Heart left ventricle (tissue), 16 donors: ENCODE results near the gene ADGRD2. TPM values are rescaled to one million over a fixed set of nuclear protein-coding genes. Genes with fewer than 3 reads are reported as not detected.

Experiments used
- ATAC-seq, 4 donors: fragments of 200-7000 bp; cut with Tn5 transposase; one replicate each; pipeline ENCODE4 v1.9.1; 2020 to 2022; ENCODE audit warnings: moderate library complexity in 4 of 4, mild to moderate bottlenecking in 3 of 4, moderate number of reproducible peaks in 1 of 4
- DNase-seq, 5 donors: peaks; one replicate each; pipeline ENCODE4 v3.0.0-alpha.2; 2020
- H3K27ac ChIP-seq, 12 donors: fragments of 200-600 bp; sonication (generic) in 4 of 12; one replicate each; pipeline versions ENCODE4 v1.5.0 to v1.8.0; 2016 to 2022; ENCODE audit warnings: mild to moderate bottlenecking in 2 of 12
- H3K27me3 ChIP-seq, 9 donors: fragments of 200-600 bp; sonication (generic) in 2 of 9; one replicate each; pipeline versions ENCODE4 v1.5.1 to v1.8.0; 2016 to 2022; ENCODE audit warnings: mild to moderate bottlenecking in 3 of 9
- H3K36me3 ChIP-seq, 9 donors: fragments of 200-600 bp; sonication (generic) in 2 of 9; one replicate each; pipeline versions ENCODE4 v1.5.0 to v1.8.0; 2018 to 2022; ENCODE audit warnings: mild to moderate bottlenecking in 2 of 9
- H3K4me1 ChIP-seq, 12 donors: fragments of 200-600 bp; sonication (generic) in 4 of 12; one replicate each; pipeline versions ENCODE4 v1.5.0 to v1.8.0; 2016 to 2022; ENCODE audit warnings: mild to moderate bottlenecking in 3 of 12
- H3K4me3 ChIP-seq, 12 donors: fragments of 200-600 bp; sonication (generic) in 4 of 12; one replicate each; pipeline versions ENCODE4 v1.5.0 to v1.8.0; 2017 to 2022; ENCODE audit warnings: mild to moderate bottlenecking in 9 of 12, moderate library complexity in 4 of 12
- H3K9me3 ChIP-seq, 12 donors: fragments of 200-600 bp; sonication (generic) in 4 of 12; one replicate each; pipeline versions ENCODE4 v1.5.0 to v1.8.0; 2016 to 2022; ENCODE audit warnings: mild to moderate bottlenecking in 1 of 12
- CTCF ChIP-seq, 12 donors: fragments of 200-600 bp; sonication (generic) in 4 of 12; IDR thresholded peaks; one replicate each; pipeline versions ENCODE4 v1.5.0 to v1.8.0; 2018 to 2022; ENCODE audit warnings: antibody characterized with exemption in 12 of 12, mild to moderate bottlenecking in 5 of 12
- POLR2A ChIP-seq, 2 donors: fragments of 450-650 bp; IDR thresholded peaks; one replicate each; pipeline ENCODE4 v1.6.1; 2017; ENCODE audit warnings: antibody characterized with exemption in 2 of 2, mild to moderate bottlenecking in 2 of 2, moderate library complexity in 2 of 2
- WGBS, 4 donors: extraction: QIAGEN DNeasy Blood & Tissue Kit in 2 of 4; methylation state at CpG; one replicate each; pipeline versions ENCODE4 v1.1.5 to v1.1.7; 2013 to 2018; 5-methylcytosine and 5-hydroxymethylcytosine counted together
- intact Hi-C, 10 donors: fragments of 100-400 bp; cut with DNase I; formaldehyde crosslinking; loops; one replicate each; pipeline versions ENCODE4 v1.11.1 to v1.14.2; 2022
- polyA plus RNA-seq, 2 donors: library from polyadenylated mRNA; stranded (reverse); fragments of 200-250 nt; gene quantifications; one replicate each; pipeline ENCODE4 v1.2.3, GENCODE V29; 2013
- total RNA-seq, 9 donors: library from RNA; depleted of rRNA in 2 of 9; stranded (reverse); fragments of >200 nt in 2 of 9; fragmentation: NEBNext Ultra II Directional in 3 of 9; extraction: Animal tissue kit (Norgen Biotek cat#: 25700) in 3 of 9; gene quantifications; one replicate each; pipeline versions ENCODE4 v1.1.0 to v1.2.4, GENCODE V29; 2016 to 2023
- donor health status: ischemic (EF 13 %, LVEDD 7.1; RV severe dilation, severe dysfunction).
- donor health status: healthy with polysubstance abuse.
- donor health status: DM: no; HTN: yes; CAD: no.
- donor health status: DM: no; HTN: no; CAD: no.
- donor health status: ischemic (EF 25% LVEDD 6.9; RV normal size, moderate dysfunction).
- donor health status: ischemic (EF 25% LVEDD 5.7; RV mildly dilated, moderate dysfunction).
- donor health status: healthy.
- donor health status: DM: yes; HTN: yes; CAD: no.
- donor health status: ischemic (EF 35%, LVEDD 5.7; RV mildly dilated, moderate dysfunction).
- donor health status: nonischemic (EF 11% LVEDD 7.7; RV severe dilation, severe dysfunction).
- donor health status: DM: yes; HTN: yes; CAD: no.
- donor health status: PGD.
- donor health status: ischemic (EF 29% LVEDD 5.4; RV normal size, mild dysfunction).
- donor health status: nonischemic (EF 23%, LVEDD 6.1; RV moderate dilation, normal function).

ADGRD2 gene
- total and polyA plus RNA-seq, 11 donors: not detected

- no peak for TF ChIP-seq POLR2A (IDR thresholded peaks at IDR 0.05)
- TF ChIP-seq CTCF (IDR thresholded peaks at IDR 0.05): no peak
- H3K4me3 ChIP-seq: no peak overlapping the region
- no peak overlapping the region for H3K27ac ChIP-seq
- no peaks in the 10 kb centered on the region for H3K9me3 ChIP-seq
- DNase-seq: peak in 1 of 5 donors; percentile 13
- intact Hi-C loops: no loop called here
- 76 to 80% (median 78%) methylated on average over 10 of the region's 10 CpGs for WGBS, 4 donors
- no peak for ATAC-seq
- H3K27me3 ChIP-seq: peaks cover 10 to 64% (median 26%) of the 10 kb centered on the region in 9 donors
- H3K4me1 ChIP-seq: peaks cover 0 to 14% (median 2%) of the 10 kb centered on the region in 12 donors
- H3K36me3 ChIP-seq: no peaks in the 10 kb centered on the region
Observed at GRCh38 chr9:124473310-124473709, 23.1 kb downstream of the ADGRD2 start.

GRCh38 chr9:124474151-124474550 lies 23.9 kb downstream of the ADGRD2 start:
- H3K27ac ChIP-seq: no peak overlapping the region
- intact Hi-C loops: no loop called here
- WGBS, 4 donors: 59 to 86% (median 71%) methylated on average over 4 of the region's 4 CpGs
- peaks cover 11 to 73% (median 30%) of the 10 kb centered on the region in 9 donors for H3K27me3 ChIP-seq
- DNase-seq (no peak), ATAC-seq (no peak)
- H3K4me1 ChIP-seq: peaks cover 0 to 15% (median 2%) of the 10 kb centered on the region in 12 donors
- TF ChIP-seq POLR2A (IDR thresholded peaks at IDR 0.05) (no peak), CTCF (IDR thresholded peaks at IDR 0.05) (no peak)
- H3K36me3 ChIP-seq: no peaks in the 10 kb centered on the region
- H3K4me3 ChIP-seq: no peak overlapping the region
- H3K9me3 ChIP-seq: no peaks in the 10 kb centered on the region

- H3K27me3 ChIP-seq: peaks cover 11 to 75% (median 38%) of the 10 kb centered on the region in 9 donors
- no peaks in the 10 kb centered on the region for H3K9me3 ChIP-seq
- peak in 2 of 5 donors; percentile 15 to 40 for DNase-seq
- intact Hi-C loops: loop anchor here in 1 of 10 donors (5.0 kb wide), 1 partner anchor 43 kb away; no protein-coding TSS in a partner anchor
- no peak for ATAC-seq
- no peak for TF ChIP-seq POLR2A (IDR thresholded peaks at IDR 0.05)
- no peak for TF ChIP-seq CTCF (IDR thresholded peaks at IDR 0.05)
- no peak overlapping the region for H3K27ac ChIP-seq
- peaks cover 0 to 15% (median 2%) of the 10 kb centered on the region in 12 donors for H3K4me1 ChIP-seq
- H3K36me3 ChIP-seq: no peaks in the 10 kb centered on the region
- WGBS, 4 donors: 69 to 77% (median 70%) methylated on average over 8 to 21 of the region's 21 CpGs
- H3K4me3 ChIP-seq: no peak overlapping the region
Observed at GRCh38 chr9:124475158-124475867, 25.1 kb downstream of the ADGRD2 start.

GRCh38 chr9:124475868-124476690 lies 25.8 kb downstream of the ADGRD2 start:
- Histone ChIP-seq H3K9me3 (no peaks in the 10 kb centered on the region), H3K27ac (no peak overlapping the region), H3K36me3 (no peaks in the 10 kb centered on the region), H3K4me3 (no peak overlapping the region), H3K27me3 (peaks cover 11 to 75% (median 39%) of the 10 kb centered on the region in 9 donors), H3K4me1 (peaks cover 0 to 15% (median 2%) of the 10 kb centered on the region in 12 donors)
- intact Hi-C loops: loop anchor here in 1 of 10 donors (5.0 kb wide), 1 partner anchor 44 kb away; no protein-coding TSS in a partner anchor
- DNase-seq (peak in 1 of 5 donors; percentile 34), ATAC-seq (no peak)
- TF ChIP-seq POLR2A (IDR thresholded peaks at IDR 0.05): no peak
- no peak for TF ChIP-seq CTCF (IDR thresholded peaks at IDR 0.05)
- WGBS, 4 donors: 64 to 73% (median 71%) methylated on average over 13 to 14 of the region's 14 CpGs
